ENCODE results near the gene POC1A.
"Not testable (repeated sequence)": the region's sequence is repeated elsewhere in the genome, so short reads cannot be mapped to it uniquely, and the experiment has no call there.

Gene POC1A

GRCh38 chr3:52185837-52186236, 31.6 kb upstream of the POC1A start:
- DNase-seq: peak in 1 of 10 donors; percentile 36
- intact Hi-C loops (cut with DNase I): no loop called here

GRCh38 chr3:52185311-52185710, 31.1 kb upstream of the POC1A start:
- no peak for DNase-seq
- intact Hi-C loops (cut with DNase I): no loop called here

- intact Hi-C loops (cut with DNase I): no loop called here
- peak in 1 of 10 donors; percentile 72 for DNase-seq
These were observed 30.5 kb upstream of the POC1A start for GRCh38 chr3:52184690-52185089.

- DNase-seq: peak in 1 of 10 donors; percentile 32
- intact Hi-C loops (cut with DNase I): no loop called here
These were observed 29.7 kb upstream of the POC1A start for GRCh38 chr3:52183786-52184445.

- DNase-seq: no peak
- intact Hi-C loops (cut with DNase I): no loop called here
These were observed 28.5 kb upstream of the POC1A start for GRCh38 chr3:52182691-52183090.

GRCh38 chr3:52182196-52182595, 28.0 kb upstream of the POC1A start:
- peak in 1 of 10 donors; percentile 19 for DNase-seq
- intact Hi-C loops (cut with DNase I): no loop called here

GRCh38 chr3:52181543-52181942, 27.3 kb upstream of the POC1A start:
- intact Hi-C loops (cut with DNase I): no loop called here
- peak in 1 of 10 donors; percentile 36 for DNase-seq

- intact Hi-C loops (cut with DNase I): no loop called here
- DNase-seq: peak in 2 of 10 donors; percentile 24 to 49
These were observed 24.3 kb upstream of the POC1A start for GRCh38 chr3:52178537-52178936.

- intact Hi-C loops (cut with DNase I): not testable (repeated sequence)
- peak in 1 of 10 donors; percentile 33 for DNase-seq
These were observed 23.9 kb upstream of the POC1A start for GRCh38 chr3:52178126-52178525.

- peak in 2 of 10 donors; percentile 21 to 36 for DNase-seq
- intact Hi-C loops (cut with DNase I): no loop called here
These were observed 23.4 kb upstream of the POC1A start for GRCh38 chr3:52177701-52178042.

GRCh38 chr3:52176951-52177700, 22.9 kb upstream of the POC1A start:
- intact Hi-C loops (cut with DNase I): no loop called here
- peak in 2 of 10 donors; percentile 57 to 80 for DNase-seq

GRCh38 chr3:52176180-52176752, 22.0 kb upstream of the POC1A start:
- DNase-seq: peak in 2 of 10 donors; percentile 67

GRCh38 chr3:52175416-52176179, 21.4 kb upstream of the POC1A start:
- peak in 2 of 10 donors; percentile 41 to 72 for DNase-seq

More at GRCh38 chr3:52176180-52176752, 22.0 kb upstream of the POC1A start:
- intact Hi-C loops (cut with DNase I): no loop called here

GRCh38 chr3:52174896-52175295, 20.7 kb upstream of the POC1A start:
- intact Hi-C loops (cut with DNase I): no loop called here
- peak in 2 of 10 donors; percentile 33 to 63 for DNase-seq

More at GRCh38 chr3:52175416-52176179, 21.4 kb upstream of the POC1A start:
- intact Hi-C loops (cut with DNase I): no loop called here

- DNase-seq: peak in 2 of 10 donors; percentile 6 to 70
- intact Hi-C loops (cut with DNase I): no loop called here
These were observed 18.9 kb upstream of the POC1A start for GRCh38 chr3:52173101-52173500.

- DNase-seq: peak in 6 of 10 donors; percentile 31 to 88 (median 52)
- intact Hi-C loops (cut with DNase I): no loop called here
These were observed 18.1 kb upstream of the POC1A start for GRCh38 chr3:52172262-52172757.

GRCh38 chr3:52171514-52172261, 17.5 kb upstream of the POC1A start:
- intact Hi-C loops (cut with DNase I): no loop called here
- peak in 2 of 10 donors; percentile 25 to 62 for DNase-seq

GRCh38 chr3:52170217-52170616, 16.0 kb upstream of the POC1A start:
- DNase-seq: peak in 2 of 10 donors; percentile 3 to 16
- intact Hi-C loops (cut with DNase I): not testable (repeated sequence)

- peak in 2 of 10 donors; percentile 17 to 21 for DNase-seq
- intact Hi-C loops (cut with DNase I): no loop called here
These were observed 13.0 kb upstream of the POC1A start for GRCh38 chr3:52167240-52167639.
